Subcutaneous adipose tissue (tissue), 4 donors: ENCODE results near the gene C7orf33. TPM values are rescaled to one million over a fixed set of nuclear protein-coding genes. Genes with fewer than 3 reads are reported as not detected.

ENCODE experiments used
- CTCF ChIP-seq: fragments of 450-650 bp; IDR thresholded peaks from one replicate; pipeline ENCODE4 v1.5.1; 2016; ENCODE audit warnings: low read depth, mild to moderate bottlenecking, control low read depth, antibody characterized with exemption, moderate library complexity
- total RNA-seq, 4 donors: library from RNA; depleted of rRNA; stranded (reverse); fragments of >200 nt; gene quantifications; one replicate each; pipeline ENCODE4 v1.1.0, GENCODE V29; 2016

C7orf33 gene
- total RNA-seq, 4 donors from 2014 or later: not detected

GRCh38 chr7:148662646-148663045 lies 72.1 kb downstream of the C7orf33 start:
- no peak for TF ChIP-seq CTCF

- no peak for TF ChIP-seq CTCF
Observed at GRCh38 chr7:148664324-148664723, 73.8 kb downstream of the C7orf33 start.

- no peak for TF ChIP-seq CTCF
Observed at GRCh38 chr7:148665221-148665620, 74.7 kb downstream of the C7orf33 start.

Other genes with a start within 250 kb of the C7orf33 start
- 10 to 100 TPM; 54.1 to 66.4 (median 57.5) TPM for gene CUL1, start 108.1 kb downstream of the C7orf33 start, total RNA-seq